IMR-90 (cell line): ENCODE measurements around the gene ANKRD9. TPM values are rescaled to one million over a fixed set of nuclear protein-coding genes. Genes with fewer than 3 reads are reported as not detected.

Source experiments
- ATAC-seq: fragments of 200-7000 bp; cut with Tn5 transposase; 2 replicates; pipeline ENCODE4 v1.9.1; 2020; ENCODE audit warnings: low read depth, mild to moderate bottlenecking, moderate library complexity
- BruUV-seq: library from RNA; stranded (reverse); fragments of 400-500 nt; replicated peaks from 2 replicates; lab custom pipeline; 2021; lab: Mats Ljungman, UMichigan
- CTCF ChIA-PET: fragments of 300-600 bp; formaldehyde crosslinking; extraction: SDS; loops from one replicate; lab custom pipeline; 2021; ENCODE audit warnings: antibody characterized with exemption; lab: Yijun Ruan, JAX
- POLR2A ChIA-PET: fragments of 300-600 bp; sonication (Branson Sonifier 250); formaldehyde crosslinking; loops from one replicate; lab custom pipeline; 2022; ENCODE audit warnings: antibody characterized with exemption; ENCODE audit not compliant: unreplicated experiment; lab: Charles Lee
- DNase-seq: peaks from one replicate; pipeline ENCODE4 v3.0.0; 2013
- H2AFZ ChIP-seq: replicated peaks from 2 replicates; pipeline ENCODE3; 2013; ENCODE audit warnings: low read length, mild to moderate bottlenecking; ENCODE audit not compliant: poor library complexity
- H2AK5ac ChIP-seq: 2 replicates; pipeline ENCODE4 v1.6.1; 2013; ENCODE audit warnings: low read depth, low read length, inconsistent platforms
- H2AK9ac ChIP-seq: replicated peaks from 2 replicates; pipeline ENCODE3; 2013; ENCODE audit warnings: mild to moderate bottlenecking, low read depth, low read length, moderate library complexity; ENCODE audit not compliant: poor library complexity
- H2BK120ac ChIP-seq: 2 replicates; pipeline ENCODE4 v1.6.1; 2013; ENCODE audit warnings: low read depth, low read length, inconsistent platforms
- H2BK15ac ChIP-seq: 3 replicates; pipeline ENCODE4 v1.6.1; 2013; ENCODE audit warnings: low read depth, low read length, inconsistent platforms
- H2BK20ac ChIP-seq: 2 replicates; pipeline ENCODE4 v1.6.1; 2013; ENCODE audit warnings: low read depth, mild to moderate bottlenecking, inconsistent platforms, low read length, moderate library complexity
- H2BK5ac ChIP-seq: 2 replicates; pipeline ENCODE4 v1.6.1; 2013; ENCODE audit warnings: mild to moderate bottlenecking, low read depth, low read length, inconsistent platforms; ENCODE audit not compliant: poor library complexity, severe bottlenecking
- H3K14ac ChIP-seq: replicated peaks from 2 replicates; pipeline ENCODE4 v1.6.1; 2013; ENCODE audit warnings: low read depth, low read length, inconsistent platforms
- H3K18ac ChIP-seq: 2 replicates; pipeline ENCODE4 v1.6.1; 2013; ENCODE audit warnings: low read depth, low read length, control low read depth
- H3K23ac ChIP-seq: 2 replicates; pipeline ENCODE4 v1.6.1; 2013; ENCODE audit warnings: low read depth, low read length, inconsistent platforms
- H3K27ac ChIP-seq: 2 replicates; pipeline ENCODE4 v1.5.1; 2013; ENCODE audit warnings: mild to moderate bottlenecking, control low read depth, low read length; ENCODE audit not compliant: insufficient read depth
- H3K27me3 ChIP-seq: 2 replicates; pipeline ENCODE4 v1.6.1; 2013; ENCODE audit warnings: low read length; ENCODE audit not compliant: control insufficient read depth, insufficient read depth
- H3K36me3 ChIP-seq: 2 replicates; pipeline ENCODE4 v1.6.1; 2013; ENCODE audit warnings: low read length, mixed read lengths; ENCODE audit not compliant: control insufficient read depth, insufficient read depth
- H3K4ac ChIP-seq: 2 replicates; pipeline ENCODE4 v1.6.1; 2013; ENCODE audit warnings: low read depth, low read length, inconsistent platforms
- H3K4me1 ChIP-seq: 2 replicates; pipeline ENCODE4 v1.6.1; 2013; ENCODE audit warnings: low read length, mixed read lengths; ENCODE audit not compliant: control insufficient read depth, insufficient read depth
- H3K4me2 ChIP-seq: 2 replicates; pipeline ENCODE4 v1.6.1; 2013; ENCODE audit warnings: low read depth, mild to moderate bottlenecking, control low read depth, low read length, moderate library complexity
- H3K4me3 ChIP-seq: 2 replicates; pipeline ENCODE4 v1.5.1; 2013; ENCODE audit warnings: low read depth, mild to moderate bottlenecking, control low read depth, low read length, moderate library complexity; ENCODE audit not compliant: insufficient read depth
- H3K56ac ChIP-seq: 2 replicates; pipeline ENCODE4 v1.6.1; 2013; ENCODE audit warnings: low read length, inconsistent platforms; ENCODE audit not compliant: insufficient read depth; ENCODE audit errors: extremely low read depth
- H3K79me1 ChIP-seq, 2 experiments: 2 replicates each; pipeline ENCODE4 v1.6.1; 2013; ENCODE audit warnings: low read length in 2 of 2, inconsistent platforms in 1 of 2, low read depth in 1 of 2
- H3K9ac ChIP-seq: 2 replicates; pipeline ENCODE4 v1.6.1; 2013; ENCODE audit warnings: low read depth, low read length, control low read depth
- H3K9me1 ChIP-seq: 2 replicates; pipeline ENCODE4 v1.6.1; 2013; ENCODE audit warnings: low read length, inconsistent platforms; ENCODE audit not compliant: insufficient read depth
- H3K9me3 ChIP-seq: 2 replicates; pipeline ENCODE4 v1.6.1; 2013; ENCODE audit warnings: low read length; ENCODE audit not compliant: control insufficient read depth, insufficient read depth
- H4K20me1 ChIP-seq: 2 replicates; pipeline ENCODE4 v1.6.1; 2013; ENCODE audit warnings: low read length, inconsistent platforms; ENCODE audit not compliant: insufficient read depth
- H4K5ac ChIP-seq: 2 replicates; pipeline ENCODE4 v1.6.1; 2013; ENCODE audit warnings: mild to moderate bottlenecking, low read depth, low read length, control low read depth
- H4K8ac ChIP-seq, 2 experiments: 2 replicates each; pipeline ENCODE4 v1.6.1; 2013; ENCODE audit warnings: low read depth in 2 of 2, low read length in 2 of 2, control low read depth in 1 of 2, inconsistent platforms in 1 of 2
- H4K91ac ChIP-seq: 2 replicates; pipeline ENCODE4 v1.6.1; 2013; ENCODE audit warnings: low read depth, low read length, inconsistent platforms; ENCODE audit not compliant: insufficient read depth
- BHLHE40 ChIP-seq: fragments of 150-350 bp; IDR thresholded peaks from 2 replicates; pipeline ENCODE4 v1.6.1; 2016; ENCODE audit warnings: mild to moderate bottlenecking, low read depth, low read length
- CEBPB ChIP-seq: IDR thresholded peaks from 2 replicates; pipeline ENCODE4 v1.6.1; 2012; ENCODE audit warnings: low read depth, low read length, improper control_type of control experiment
- CHD1 ChIP-seq: IDR thresholded peaks from 2 replicates; pipeline ENCODE4 v1.6.1; 2012; ENCODE audit warnings: low read depth, low read length, improper control_type of control experiment
- CTCF ChIP-seq: conservative IDR thresholded peaks from 2 replicates; pipeline ENCODE4 v1.5.1; 2012; ENCODE audit warnings: mild to moderate bottlenecking, low read depth, low read length, improper control_type of control experiment
- ELK1 ChIP-seq: fragments of 150-350 bp; IDR thresholded peaks from 2 replicates; pipeline ENCODE4 v1.6.1; 2016; ENCODE audit warnings: low read depth, mild to moderate bottlenecking, low read length, moderate library complexity, borderline replicate concordance
- FOS ChIP-seq: fragments of 150-350 bp; IDR thresholded peaks from 2 replicates; pipeline ENCODE4 v1.6.1; 2016; ENCODE audit warnings: low read depth, low read length
- MAFK ChIP-seq: IDR thresholded peaks from 2 replicates; pipeline ENCODE4 v1.6.1; 2012; ENCODE audit warnings: low read depth, low read length, improper control_type of control experiment
- MAZ ChIP-seq: IDR thresholded peaks from 2 replicates; pipeline ENCODE4 v1.6.1; 2012; ENCODE audit warnings: low read depth, mild to moderate bottlenecking, low read length, improper control_type of control experiment, moderate library complexity, borderline replicate concordance
- MXI1 ChIP-seq: IDR thresholded peaks from 2 replicates; pipeline ENCODE4 v1.6.1; 2012; ENCODE audit warnings: low read depth, mild to moderate bottlenecking, low read length, moderate library complexity, borderline replicate concordance
- NFE2L2 ChIP-seq: fragments of 150-350 bp; IDR thresholded peaks from 2 replicates; pipeline ENCODE4 v1.6.1; 2016; ENCODE audit warnings: low read depth, mild to moderate bottlenecking, low read length
- POLR2A ChIP-seq: IDR thresholded peaks from 2 replicates; pipeline ENCODE4 v1.6.1; 2012; ENCODE audit warnings: mild to moderate bottlenecking, low read depth, low read length
- RAD21 ChIP-seq: IDR thresholded peaks from 2 replicates; pipeline ENCODE4 v1.6.1; 2012; ENCODE audit warnings: low read length, improper control_type of control experiment
- RCOR1 ChIP-seq: IDR thresholded peaks from 2 replicates; pipeline ENCODE4 v1.6.1; 2012; ENCODE audit warnings: mild to moderate bottlenecking, low read length, improper control_type of control experiment; ENCODE audit not compliant: insufficient replicate concordance
- RFX5 ChIP-seq: IDR thresholded peaks from 2 replicates; pipeline ENCODE4 v1.8.0; 2012; ENCODE audit warnings: low read depth, mild to moderate bottlenecking, low read length, moderate library complexity
- SMC3 ChIP-seq: fragments of 150-350 bp; IDR thresholded peaks from 2 replicates; pipeline ENCODE4 v1.6.1; 2016; ENCODE audit warnings: low read depth, mild to moderate bottlenecking, antibody characterized with exemption, low read length, moderate library complexity
- USF2 ChIP-seq: fragments of 150-350 bp; IDR thresholded peaks from 2 replicates; pipeline ENCODE4 v1.6.1; 2017; ENCODE audit warnings: mild to moderate bottlenecking, antibody characterized with exemption, low read length, low read depth
- WGBS, 2 experiments: methylation state at CpG; one replicate each; pipeline versions ENCODE4 v1.1.5 to v1.1.7; 2013; ENCODE audit warnings: missing lambda C conversion rate in 2 of 2; ENCODE audit not compliant: insufficient read length in 1 of 2; ENCODE audit errors: extremely low coverage in 2 of 2; 5-methylcytosine and 5-hydroxymethylcytosine counted together
- dilution Hi-C: fragments of 300-500 bp; cut with HindIII; formaldehyde crosslinking; loops from one replicate; pipeline ENCODE4 v1.14.3; 2018; ENCODE audit warnings: low sequenced_read_pairs; ENCODE audit not compliant: unreplicated experiment
- in situ Hi-C: fragments of 300-500 bp; cut with MboI; formaldehyde crosslinking; loops from 3 replicates; pipeline ENCODE4 v1.14.3; 2019; ENCODE audit warnings: low sequenced_read_pairs, inconsistent platforms, mixed read lengths
- intact Hi-C: fragments of 100-400 bp; cut with micrococcal nuclease; formaldehyde crosslinking; loops from 2 replicates; pipeline ENCODE4 v1.10.0; 2022
- polyA plus RNA-seq, 3 experiments: library from polyadenylated mRNA; depleted of rRNA; stranded (reverse); fragments of >200 nt; gene quantifications; 2 replicates each; pipeline ENCODE4 v1.2.3, GENCODE V29; 2012; ENCODE audit warnings: low replicate concordance in 1 of 3
- total RNA-seq: library from RNA; depleted of rRNA; stranded (reverse); fragments of >200 nt; gene quantifications from 2 replicates; pipeline ENCODE4 v1.2.3, GENCODE V29; 2012

ANKRD9 gene
- total and polyA plus RNA-seq, 2 of the 4 experiments (the other 2 are of a cell fraction) = 3.9 to 15.7 TPM

GRCh38 chr14:102454711-102455110, 54.9 kb downstream of the ANKRD9 start:
- ATAC-seq (no peak), DNase-seq (no peak)
- Histone ChIP-seq H3K4me3 (no peak overlapping the region), H3K9me3 (no peaks in the 10 kb centered on the region), H3K27me3 (no peaks in the 10 kb centered on the region), H3K18ac (no peak overlapping the region), H3K79me1 (no peaks in the 10 kb centered on the region), H3K14ac (no peak overlapping the region), H3K9me1 (no peaks in the 10 kb centered on the region), H2BK5ac (no peak overlapping the region), H2BK120ac (no peak overlapping the region), H3K56ac (no peak overlapping the region), H2BK20ac (no peak overlapping the region), H4K20me1 (no peaks in the 10 kb centered on the region), H2AFZ (no peak overlapping the region), H3K23ac (no peak overlapping the region), H4K5ac (no peak overlapping the region), H3K36me3 (peaks cover 46% of the 10 kb centered on the region), H4K8ac (no peak overlapping the region), H2AK5ac (no peak overlapping the region), H2BK15ac (no peak overlapping the region), H3K4ac (no peak overlapping the region), H3K4me1 (no peaks in the 10 kb centered on the region), H4K91ac (no peak overlapping the region), H3K4me2 (no peak overlapping the region), H3K27ac (no peak overlapping the region), H2AK9ac (no peak overlapping the region), H3K9ac (no peak overlapping the region)
- dilution Hi-C loops (no loop called here), intact Hi-C loops (no loop called here), in situ Hi-C loops (no loop called here)
- BruUV-seq = no TSS peak
- TF ChIP-seq NFE2L2 = no peak
- no peak for TF ChIP-seq SMC3
- no peak for TF ChIP-seq BHLHE40
- no peak for TF ChIP-seq ELK1
- no peak for TF ChIP-seq RFX5
- no peak for TF ChIP-seq RCOR1
- TF ChIP-seq POLR2A = no peak
- no peak for TF ChIP-seq CTCF
- no peak for TF ChIP-seq CEBPB
- no peak for TF ChIP-seq USF2
- TF ChIP-seq FOS = no peak
- no peak for TF ChIP-seq MAZ
- no peak for TF ChIP-seq CHD1
- TF ChIP-seq MXI1 = no peak
- no peak for TF ChIP-seq MAFK
- TF ChIP-seq RAD21 = no peak
- no CpG with 5 or more reads among the region's 5 CpGs for WGBS, 2 experiments
- CTCF ChIA-PET = no interaction called here
- POLR2A ChIA-PET = no interaction called here
